ENCODE data around the gene ARHGAP27.

GRCh38 chr17:45406107-45406506 is 26.6 kb downstream of the ARHGAP27 start:
- TF ChIP-seq CTCF (IDR thresholded peaks at IDR 0.05; ENCODE audit: insufficient read depth, low read depth, low read length), result no peak
- TF ChIP-seq EZH2 (IDR thresholded peaks at IDR 0.05; ENCODE audit: insufficient read depth, low read length), result no peak
